ENCODE results near the gene TMEM100.
"Not testable (repeated sequence)": the region's sequence is repeated elsewhere in the genome, so short reads cannot be mapped to it uniquely, and the experiment has no call there.

Gene TMEM100

DNA sequence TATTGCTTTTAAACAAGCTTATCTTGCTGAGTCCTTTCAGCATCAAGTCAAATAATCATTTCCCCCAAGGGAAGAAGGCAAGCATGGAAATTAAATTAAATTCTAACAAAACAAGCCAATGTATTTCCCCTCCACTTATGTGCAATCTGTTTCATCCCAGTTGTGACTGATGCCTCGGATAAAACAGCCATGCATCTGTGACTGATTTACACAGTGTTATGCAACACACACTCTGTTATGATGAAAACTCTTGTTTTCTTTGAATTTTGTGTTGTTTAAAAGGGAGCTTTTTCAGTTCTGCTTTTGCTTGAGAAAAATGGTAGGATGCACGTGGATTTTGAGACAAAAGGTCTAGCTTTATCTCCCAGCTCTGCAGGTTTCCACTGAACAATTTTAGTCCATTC lies 32.6 kb downstream of the TMEM100 start:
- in situ Hi-C loops (cut with MboI; ENCODE audit: low sequenced_read_pairs) = no loop called here

DNA sequence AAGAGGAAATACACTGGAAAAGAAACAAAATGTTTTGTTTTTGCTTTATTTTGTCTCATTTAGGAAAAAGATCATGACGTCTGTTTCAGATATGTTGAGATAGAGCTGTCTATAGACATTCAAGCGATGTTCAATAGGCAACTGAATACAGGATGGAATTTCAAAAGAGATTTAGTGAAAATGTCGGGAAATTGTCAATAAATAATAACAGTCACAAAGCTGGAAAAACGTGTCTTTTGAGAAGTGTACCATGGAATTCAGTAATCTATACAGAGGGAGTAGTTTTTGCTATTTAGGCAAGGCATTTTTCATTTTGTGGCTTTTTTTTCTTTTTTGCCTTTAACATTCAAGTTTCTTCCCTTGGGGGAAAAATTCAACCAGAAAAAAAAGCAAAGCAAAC lies 33.0 kb downstream of the TMEM100 start:
- in situ Hi-C loops (cut with MboI; ENCODE audit: low sequenced_read_pairs) = no loop called here

DNA sequence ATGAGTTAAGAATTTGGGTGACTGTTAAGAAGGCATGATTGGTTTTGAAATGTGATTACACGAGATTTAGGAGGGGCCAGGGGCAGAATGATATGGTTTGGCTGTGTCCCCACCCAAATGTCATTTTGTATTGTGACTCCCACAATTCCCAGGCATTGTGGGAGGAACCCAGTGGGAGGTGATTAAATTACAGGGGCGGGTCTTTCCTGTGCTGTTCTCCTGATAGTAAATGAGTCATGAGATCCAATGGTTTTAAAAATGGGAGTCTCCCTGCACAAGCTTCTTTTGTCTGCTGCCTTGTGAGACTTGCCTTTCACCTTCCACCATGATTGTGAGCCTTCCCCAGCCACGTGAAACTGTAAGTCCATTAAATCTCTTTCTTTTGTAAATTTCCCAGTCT lies 34.6 kb downstream of the TMEM100 start:
- in situ Hi-C loops (cut with MboI; ENCODE audit: low sequenced_read_pairs) = no loop called here

DNA sequence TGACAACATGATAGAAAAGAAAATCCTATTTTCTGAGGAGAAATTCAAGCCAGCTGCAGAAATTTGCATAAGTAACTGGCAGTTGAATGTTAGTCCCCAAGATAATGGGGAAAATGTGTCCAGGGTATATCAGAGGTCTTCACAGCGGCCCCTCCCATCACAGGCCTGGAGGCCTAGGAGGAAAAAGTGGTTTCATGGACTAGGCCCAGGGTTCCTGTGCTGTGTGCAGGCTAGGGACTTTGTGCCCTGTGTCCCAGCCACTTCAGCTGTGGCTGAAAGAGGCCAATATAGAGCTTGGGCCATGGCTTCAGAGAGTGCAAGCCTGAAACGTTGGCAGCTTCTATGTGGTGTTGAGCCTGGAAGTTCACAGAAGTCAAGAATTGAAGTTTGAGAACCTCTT lies 35.6 kb downstream of the TMEM100 start:
- in situ Hi-C loops (cut with MboI; ENCODE audit: low sequenced_read_pairs) = no loop called here

DNA sequence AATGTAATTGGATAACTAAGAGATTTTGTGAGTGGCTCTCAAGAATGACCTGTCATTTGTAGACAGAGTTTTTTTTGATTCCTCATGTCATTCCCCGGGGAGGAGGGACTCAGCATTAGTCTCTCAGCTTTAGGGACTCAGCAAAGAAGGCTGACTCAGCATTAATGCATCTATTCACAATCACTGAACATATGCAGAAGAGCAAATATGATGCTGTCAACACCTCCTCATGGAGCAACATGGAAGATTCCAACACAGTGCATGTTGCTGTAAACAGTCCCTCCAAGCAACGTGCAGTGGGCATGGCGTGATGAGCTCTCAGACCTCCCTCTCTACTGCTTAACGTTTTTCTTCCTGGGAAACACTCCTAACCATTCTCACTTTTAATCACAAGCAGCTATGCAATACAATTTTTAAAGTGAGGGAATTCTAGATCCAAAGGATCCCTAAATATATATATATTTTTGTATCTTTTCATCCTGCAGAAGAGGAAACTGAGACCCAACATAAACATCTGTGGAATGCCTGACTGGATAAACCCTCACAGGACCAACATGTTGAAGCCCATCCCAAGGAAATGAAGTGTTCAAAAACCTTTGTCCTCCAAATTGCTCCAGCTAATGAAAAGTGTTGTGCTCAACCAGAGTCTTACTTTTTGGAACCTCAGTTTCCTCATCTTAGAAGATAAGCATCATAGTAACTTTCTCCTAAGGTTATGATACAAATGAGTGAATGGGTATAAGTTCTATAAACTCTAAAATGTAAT lies 38.9 kb downstream of the TMEM100 start:
- in situ Hi-C loops (cut with MboI; ENCODE audit: low sequenced_read_pairs) = no loop called here

DNA sequence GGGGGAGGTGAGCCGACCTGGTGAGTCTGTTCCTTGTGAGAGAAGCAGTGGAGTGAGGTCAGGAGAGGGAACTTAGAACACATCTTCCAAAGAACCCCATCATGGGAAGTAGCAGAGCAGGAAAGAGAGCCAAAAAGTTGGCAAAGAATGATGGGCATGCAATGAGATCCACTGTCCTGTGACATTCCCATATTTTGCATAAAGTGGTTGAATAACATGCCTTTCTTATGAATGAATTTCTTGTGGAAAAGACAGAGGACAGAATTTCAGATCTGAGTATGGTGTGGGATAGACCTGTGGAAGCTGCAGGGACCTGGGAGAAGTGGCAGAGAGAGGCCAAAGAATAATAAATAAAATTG lies 41.3 kb downstream of the TMEM100 start:
- in situ Hi-C loops (cut with MboI; ENCODE audit: low sequenced_read_pairs) = no loop called here

DNA sequence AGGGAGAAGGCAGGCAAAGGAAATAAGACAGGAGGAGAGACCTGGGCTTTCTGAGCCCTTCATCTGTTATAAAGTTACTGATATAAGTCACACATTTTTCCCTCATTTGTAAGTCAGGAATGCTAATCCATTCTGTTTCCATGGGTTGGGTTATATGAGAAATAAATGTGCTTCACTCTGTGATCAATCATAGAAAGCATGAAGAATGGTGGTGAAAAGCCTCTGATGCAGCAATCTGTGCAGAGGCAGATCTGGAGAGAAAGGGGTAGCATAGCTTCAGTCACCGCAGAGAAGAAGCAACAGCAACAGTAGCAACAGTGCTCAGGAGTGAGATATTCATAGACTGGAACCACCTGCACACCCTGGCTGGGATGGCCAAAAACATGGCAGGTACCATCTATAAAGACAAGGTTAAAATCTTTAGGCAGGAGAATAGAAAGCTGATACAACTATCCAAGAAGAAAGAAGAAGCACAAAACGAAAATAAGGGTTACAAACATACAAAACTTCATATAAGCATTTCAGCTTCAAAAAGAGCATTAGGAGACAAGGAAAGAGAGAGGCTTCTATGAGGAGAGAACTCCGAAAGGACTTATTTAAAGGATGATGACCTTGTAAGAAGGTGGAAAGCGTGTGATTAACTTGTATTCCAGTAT lies 41.9 kb downstream of the TMEM100 start:
- in situ Hi-C loops (cut with MboI; ENCODE audit: low sequenced_read_pairs) = no loop called here

DNA sequence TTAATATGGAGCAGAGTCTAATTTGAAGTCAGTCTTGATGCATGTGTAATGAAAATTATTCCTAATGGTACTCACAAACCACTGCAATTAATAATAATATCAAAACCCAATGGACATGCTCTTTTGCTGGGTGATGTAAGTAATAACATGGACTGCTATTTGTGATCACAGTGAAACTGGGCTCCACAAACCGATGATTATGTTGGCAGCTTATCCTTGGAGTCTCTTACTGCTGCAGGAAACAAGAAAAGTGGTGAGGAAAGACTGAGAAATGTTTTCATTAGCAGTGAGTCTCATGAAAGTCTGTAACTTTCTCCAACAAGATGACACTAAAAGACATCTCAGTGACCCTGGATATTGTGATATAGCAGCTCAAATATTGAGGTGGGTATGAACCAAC lies 45.2 kb downstream of the TMEM100 start:
- in situ Hi-C loops (cut with MboI; ENCODE audit: low sequenced_read_pairs) = no loop called here

DNA sequence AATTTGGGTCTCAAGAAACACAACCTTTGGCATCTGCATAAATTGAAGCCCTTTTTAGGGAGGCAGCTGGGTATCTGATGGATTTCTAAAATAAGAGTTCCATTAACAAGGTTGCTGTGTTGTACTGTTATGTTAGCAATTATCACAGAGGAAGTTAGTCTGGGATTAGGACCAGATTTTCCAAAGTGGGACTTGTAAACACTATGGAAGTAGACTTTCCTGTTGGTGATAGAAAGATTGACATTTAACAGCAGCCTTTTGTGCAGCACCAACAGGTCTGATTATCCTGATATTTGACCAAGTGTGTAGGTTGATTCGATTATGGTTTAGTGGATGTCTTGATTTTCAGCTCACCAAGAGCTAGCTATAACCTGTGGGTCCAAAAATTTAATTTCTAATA lies 46.4 kb downstream of the TMEM100 start:
- in situ Hi-C loops (cut with MboI; ENCODE audit: low sequenced_read_pairs) = no loop called here

DNA sequence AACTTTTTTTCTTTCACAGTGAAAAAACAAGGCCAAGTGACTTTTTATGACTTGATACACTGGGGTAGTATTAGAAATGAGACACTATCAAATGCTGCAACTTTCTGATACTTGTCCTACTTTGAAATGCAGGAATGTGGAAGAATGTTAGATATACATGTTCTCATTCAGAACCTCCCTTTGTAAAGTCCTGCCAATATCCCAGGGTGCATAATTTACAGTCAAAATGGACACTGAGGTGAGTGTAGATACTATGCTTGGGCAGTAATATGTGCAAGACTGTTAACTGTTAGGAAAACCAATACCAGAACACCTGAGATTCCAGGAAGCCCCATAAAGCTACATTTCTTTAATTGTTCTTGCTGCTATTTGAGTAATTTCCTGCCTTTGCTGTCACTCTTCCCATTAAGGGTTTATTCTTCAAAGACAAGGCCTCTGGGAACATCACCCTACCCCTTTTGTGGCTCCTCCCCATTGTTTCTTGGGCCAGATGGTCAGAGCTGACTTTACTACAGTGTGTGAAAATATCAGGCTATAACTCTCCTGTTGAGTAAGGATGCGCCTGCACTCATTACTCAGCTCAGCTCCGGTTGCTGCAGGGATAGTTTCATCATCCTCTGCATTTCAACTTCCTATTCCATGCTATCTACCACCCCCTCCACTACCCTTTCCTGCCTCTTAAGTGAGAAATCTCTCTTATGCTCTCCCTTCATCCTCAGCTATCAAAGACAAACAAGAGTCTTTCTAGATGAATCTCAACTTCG lies 48.7 kb downstream of the TMEM100 start:
- in situ Hi-C loops (cut with MboI; ENCODE audit: low sequenced_read_pairs) = no loop called here

DNA sequence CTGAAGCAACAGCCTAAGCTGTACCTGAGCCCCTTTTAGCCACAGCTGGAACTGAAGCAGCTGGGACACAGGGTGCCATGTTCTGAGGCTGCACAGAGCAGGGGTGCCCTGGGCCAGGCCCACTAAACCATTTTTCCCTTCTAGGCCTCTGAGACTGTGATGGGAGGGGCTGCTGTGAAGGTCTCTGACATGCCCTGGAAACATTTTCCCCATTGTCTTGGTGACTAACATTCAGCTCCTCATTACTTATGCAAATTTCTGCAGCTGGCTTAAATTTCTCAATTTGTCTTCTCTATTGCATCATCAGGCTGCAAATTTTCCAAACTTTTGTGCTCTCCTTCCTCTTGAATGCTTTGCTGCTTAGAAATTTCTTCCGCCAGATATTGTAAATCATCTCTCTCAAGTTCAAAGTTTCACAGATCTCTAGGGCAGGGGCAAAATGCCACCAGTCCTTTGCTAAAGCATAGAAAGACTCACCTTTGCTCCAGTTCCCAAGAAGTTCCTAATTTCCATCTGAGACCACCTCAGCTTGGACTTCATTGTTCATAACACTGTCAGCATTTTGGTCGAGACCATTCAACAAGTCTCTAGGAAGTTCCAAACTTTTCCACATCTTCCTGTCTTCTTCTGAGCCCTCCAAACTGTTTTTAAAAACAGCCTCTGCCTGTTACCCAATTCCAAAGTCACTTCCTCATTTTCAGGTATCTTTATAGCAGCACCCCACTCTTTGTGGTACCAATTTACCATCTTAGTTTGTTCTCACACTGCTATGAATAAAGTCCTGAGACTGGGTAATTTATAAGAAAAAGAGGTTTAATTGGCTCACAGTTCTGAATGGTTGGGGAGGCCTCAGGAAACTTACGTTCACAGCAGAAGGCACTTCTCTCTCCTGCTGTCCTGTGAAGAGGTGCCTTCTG lies 49.8 kb downstream of the TMEM100 start:
- in situ Hi-C loops (cut with MboI; ENCODE audit: low sequenced_read_pairs) = no loop called here

DNA sequence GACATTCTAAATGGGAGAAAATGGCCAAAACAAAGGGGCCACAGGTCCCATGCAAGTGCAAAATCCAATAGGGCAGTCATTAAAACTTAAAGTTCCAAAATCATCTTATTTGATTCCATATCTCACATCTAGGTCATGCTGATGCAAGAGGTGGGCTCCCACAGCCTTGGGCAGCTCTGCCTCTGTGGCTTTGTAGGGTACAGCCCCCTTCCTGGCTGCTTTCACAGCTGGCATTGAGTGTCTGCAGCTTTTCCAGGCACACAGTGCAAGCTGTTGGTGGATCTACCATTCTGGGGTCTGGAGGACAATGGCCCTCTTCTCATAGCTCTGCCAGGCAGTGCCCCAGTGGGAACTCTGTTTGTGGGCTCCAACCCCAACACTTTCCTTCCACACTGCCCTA lies 50.7 kb downstream of the TMEM100 start:
- in situ Hi-C loops (cut with MboI; ENCODE audit: low sequenced_read_pairs) = not testable (repeated sequence)

Data from HL-60/S4 (cell line).